Left ventricle myocardium inferior (tissue), 1 donor: ENCODE results near the gene B9D1. TPM values are rescaled to one million over a fixed set of nuclear protein-coding genes. Genes with fewer than 3 reads are reported as not detected.

Experiments
- DNase-seq: peaks from one replicate; pipeline ENCODE4 v3.0.0-alpha.2; 2020
- H3K27ac ChIP-seq: fragments of 200-600 bp; replicated peaks from 2 replicates; pipeline ENCODE4 v1.8.0; 2021
- H3K27me3 ChIP-seq: fragments of 200-600 bp; 2 replicates; pipeline ENCODE4 v1.8.0; 2021; ENCODE audit warnings: low read depth
- H3K36me3 ChIP-seq: fragments of 200-600 bp; 2 replicates; pipeline ENCODE4 v1.8.0; 2021
- H3K4me1 ChIP-seq: fragments of 200-600 bp; 2 replicates; pipeline ENCODE4 v1.8.0; 2021
- H3K4me3 ChIP-seq: fragments of 200-600 bp; 2 replicates; pipeline ENCODE4 v1.8.0; 2021; ENCODE audit warnings: mild to moderate bottlenecking, moderate library complexity
- H3K9me3 ChIP-seq: fragments of 200-600 bp; replicated peaks from 2 replicates; pipeline ENCODE4 v1.8.0; 2021
- intact Hi-C: fragments of 100-400 bp; cut with micrococcal nuclease; formaldehyde crosslinking; loops from one replicate; pipeline ENCODE4 v1.11.0; 2022
- total RNA-seq: library from RNA; stranded (reverse); fragmentation: NEBNext Ultra II Directional; extraction: Animal tissue kit (Norgen Biotek cat#: 25700); gene quantifications from one replicate; pipeline ENCODE4 v1.2.1, GENCODE V29; 2021
- TF ChIP-seq, protein P1 (sequence below): fragments of 200-600 bp; IDR thresholded peaks from 2 replicates; pipeline ENCODE4 v1.8.0; 2021; ENCODE audit warnings: antibody characterized with exemption, mild to moderate bottlenecking, borderline replicate concordance
- donor health status: DM: no; HTN: yes; CAD: no; lungs with severe emphysema.

Gene B9D1
- total RNA-seq, 1 donor from 2014 or later = 8.8 TPM

DNA sequence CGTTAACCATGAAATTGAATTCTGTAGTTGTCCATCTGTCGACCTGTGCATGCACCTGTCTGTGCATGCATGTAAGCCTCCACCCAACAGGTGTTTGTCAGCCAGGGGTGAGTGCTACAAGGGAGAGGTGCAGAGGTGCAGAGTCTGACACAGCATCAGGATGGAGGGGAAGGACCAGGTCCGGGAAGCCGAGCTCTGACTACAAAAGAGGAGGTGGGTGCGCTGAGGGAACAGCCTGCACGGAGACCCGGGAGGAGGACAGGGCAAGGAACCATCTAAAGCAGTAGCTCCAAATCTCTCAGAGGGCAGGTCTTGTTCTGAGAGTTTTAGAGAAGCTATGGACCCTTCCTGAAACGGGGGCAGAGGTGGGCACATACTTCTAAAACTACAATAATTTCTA, 54.1 kb downstream of the B9D1 start:
- intact Hi-C loops = no loop called here
- H3K27me3 ChIP-seq = no peaks in the 10 kb centered on the region

DNA sequence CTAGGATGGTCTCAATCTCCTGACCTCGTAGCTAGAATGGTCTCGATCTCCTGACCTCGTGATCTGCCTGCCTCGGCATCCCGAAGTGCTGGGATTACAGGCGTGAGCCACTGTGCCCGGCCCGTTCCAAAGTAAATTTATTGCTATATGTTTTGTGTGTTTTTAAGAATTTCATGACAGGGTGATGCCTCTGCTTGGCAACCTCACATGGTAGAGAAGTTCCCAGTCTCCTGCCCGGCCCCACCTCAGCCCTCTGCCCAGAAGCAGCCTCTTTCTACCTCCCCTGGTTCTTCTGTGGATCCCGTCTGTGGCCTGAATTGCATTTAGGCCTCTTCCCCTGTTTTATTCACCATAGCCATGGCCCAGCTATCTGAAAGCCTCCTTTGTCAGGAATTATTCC, 55.0 kb downstream of the B9D1 start:
- intact Hi-C loops = no loop called here
- H3K27me3 ChIP-seq = no peaks in the 10 kb centered on the region
- no peak overlapping the region for H3K4me3 ChIP-seq
- TF ChIP-seq, protein P1, sequence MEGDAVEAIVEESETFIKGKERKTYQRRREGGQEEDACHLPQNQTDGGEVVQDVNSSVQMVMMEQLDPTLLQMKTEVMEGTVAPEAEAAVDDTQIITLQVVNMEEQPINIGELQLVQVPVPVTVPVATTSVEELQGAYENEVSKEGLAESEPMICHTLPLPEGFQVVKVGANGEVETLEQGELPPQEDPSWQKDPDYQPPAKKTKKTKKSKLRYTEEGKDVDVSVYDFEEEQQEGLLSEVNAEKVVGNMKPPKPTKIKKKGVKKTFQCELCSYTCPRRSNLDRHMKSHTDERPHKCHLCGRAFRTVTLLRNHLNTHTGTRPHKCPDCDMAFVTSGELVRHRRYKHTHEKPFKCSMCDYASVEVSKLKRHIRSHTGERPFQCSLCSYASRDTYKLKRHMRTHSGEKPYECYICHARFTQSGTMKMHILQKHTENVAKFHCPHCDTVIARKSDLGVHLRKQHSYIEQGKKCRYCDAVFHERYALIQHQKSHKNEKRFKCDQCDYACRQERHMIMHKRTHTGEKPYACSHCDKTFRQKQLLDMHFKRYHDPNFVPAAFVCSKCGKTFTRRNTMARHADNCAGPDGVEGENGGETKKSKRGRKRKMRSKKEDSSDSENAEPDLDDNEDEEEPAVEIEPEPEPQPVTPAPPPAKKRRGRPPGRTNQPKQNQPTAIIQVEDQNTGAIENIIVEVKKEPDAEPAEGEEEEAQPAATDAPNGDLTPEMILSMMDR = no peak
- H3K9me3 ChIP-seq = no peaks in the 10 kb centered on the region
- peaks cover 87% of the 10 kb centered on the region for H3K4me1 ChIP-seq
- no peak for DNase-seq
- peaks cover 23% of the 10 kb centered on the region for H3K36me3 ChIP-seq
- no peak overlapping the region for H3K27ac ChIP-seq

More for the DNA sequence above, 54.1 kb downstream of the B9D1 start:
- TF ChIP-seq, protein P1 = no peak
- DNase-seq = no peak
- H3K36me3 ChIP-seq = peaks cover 31% of the 10 kb centered on the region
- no peak overlapping the region for H3K27ac ChIP-seq
- no peak overlapping the region for H3K4me3 ChIP-seq
- no peaks in the 10 kb centered on the region for H3K9me3 ChIP-seq
- H3K4me1 ChIP-seq = peaks cover 87% of the 10 kb centered on the region

DNA sequence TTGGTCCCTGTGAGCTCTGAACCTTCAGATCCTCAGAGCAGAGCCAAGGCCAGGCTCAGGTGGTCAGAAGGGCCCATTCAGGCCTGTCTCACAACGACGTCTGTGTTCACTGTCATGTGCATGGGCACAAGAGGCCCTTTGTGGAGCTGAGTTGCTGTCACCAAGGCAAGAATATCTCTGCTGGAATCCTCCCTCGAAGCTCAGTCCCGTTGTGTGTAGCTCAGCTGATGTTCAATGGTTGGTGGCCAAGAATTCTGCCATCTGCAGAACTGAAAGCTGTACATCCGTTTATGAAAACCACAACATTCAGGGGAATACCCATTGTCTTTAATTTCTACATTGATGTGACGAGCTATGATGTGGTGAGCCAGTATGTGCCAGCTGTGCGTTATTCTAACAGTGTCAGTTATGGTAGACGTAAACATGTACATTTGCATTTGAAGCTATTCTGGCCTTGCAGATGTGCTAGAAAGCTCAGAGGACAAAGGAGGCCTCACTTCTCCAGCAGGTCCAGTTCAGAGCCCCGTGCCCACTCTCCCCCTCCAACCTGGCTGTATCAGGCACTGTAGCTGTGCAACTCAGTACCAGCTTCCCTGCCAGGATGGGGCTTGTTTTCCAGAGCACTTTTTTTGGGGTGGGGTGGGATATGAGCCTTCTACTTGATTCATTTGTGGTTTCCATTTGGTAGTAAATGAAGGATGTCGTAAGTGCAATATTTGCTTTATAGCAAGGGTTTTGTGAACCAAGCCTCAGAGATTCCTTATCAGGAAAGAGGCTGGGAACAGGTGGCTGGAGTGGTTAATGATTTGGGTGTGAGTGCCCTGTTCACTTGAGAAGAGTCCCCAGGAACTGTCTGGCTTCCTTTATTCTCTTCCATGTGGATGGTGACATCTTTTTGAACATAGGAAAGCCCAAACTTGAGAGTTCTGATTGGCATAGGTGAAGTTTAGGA, 56.1 kb downstream of the B9D1 start:
- H3K4me1 ChIP-seq = peaks cover 89% of the 10 kb centered on the region
- TF ChIP-seq, protein P1 = no peak

DNA sequence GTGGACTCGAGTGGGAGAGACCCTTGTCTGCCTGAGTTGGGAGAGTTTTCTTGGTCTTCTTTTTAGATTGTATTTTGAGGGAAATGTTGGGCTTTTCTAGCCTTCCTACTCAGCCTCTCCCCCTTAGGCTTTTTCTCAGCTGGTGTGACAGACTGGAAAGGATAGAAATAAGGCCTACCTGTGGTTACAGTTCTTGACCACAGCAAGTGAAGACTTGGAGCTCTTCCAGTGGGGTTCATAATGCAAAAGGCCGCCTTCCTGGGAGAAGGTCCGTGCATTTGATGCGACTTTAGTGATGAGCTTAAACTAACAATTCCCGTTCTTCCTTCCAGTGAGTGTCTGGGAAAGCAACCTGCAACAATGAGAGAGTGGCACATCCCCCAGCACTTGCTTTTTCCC, 56.8 kb downstream of the B9D1 start:
- Histone ChIP-seq H3K9me3 (no peaks in the 10 kb centered on the region), H3K4me3 (no peak overlapping the region), H3K27me3 (no peaks in the 10 kb centered on the region), H3K36me3 (peaks cover 7% of the 10 kb centered on the region), H3K4me1 (peaks cover 89% of the 10 kb centered on the region), H3K27ac (peak overlapping the region; percentile 70)
- intact Hi-C loops = no loop called here
- no peak for DNase-seq
- TF ChIP-seq, protein P1 = no peak

More for the DNA sequence above, 56.1 kb downstream of the B9D1 start:
- no peaks in the 10 kb centered on the region for H3K9me3 ChIP-seq
- H3K27me3 ChIP-seq = no peaks in the 10 kb centered on the region
- no peak overlapping the region for H3K4me3 ChIP-seq
- no peak for DNase-seq
- intact Hi-C loops = no loop called here
- peak overlapping the region; percentile 70 for H3K27ac ChIP-seq
- H3K36me3 ChIP-seq = peaks cover 12% of the 10 kb centered on the region

DNA sequence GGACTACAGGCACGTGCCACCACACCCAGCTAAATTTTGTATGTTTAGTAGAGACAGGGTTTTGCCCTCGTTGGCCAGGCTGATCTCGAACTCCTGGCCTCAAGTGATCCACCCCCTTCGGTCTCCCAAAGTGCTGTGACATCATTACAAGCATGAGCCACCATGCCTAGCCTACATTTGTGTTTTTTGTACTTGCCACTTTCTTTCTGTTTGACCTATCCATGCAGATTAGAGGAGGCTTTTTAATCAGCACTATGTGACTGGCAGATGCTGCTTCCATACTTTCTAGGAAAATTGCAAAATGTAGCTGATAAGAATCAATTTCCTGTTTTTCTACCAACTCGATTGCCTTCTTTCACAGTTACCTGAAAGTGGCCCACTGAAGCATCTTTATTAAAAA, 57.3 kb downstream of the B9D1 start:
- H3K4me3 ChIP-seq = no peak overlapping the region
- DNase-seq = no peak
- TF ChIP-seq, protein P1 = no peak
- H3K36me3 ChIP-seq = peaks cover 7% of the 10 kb centered on the region
- H3K27ac ChIP-seq = peak overlapping the region; percentile 70
- H3K4me1 ChIP-seq = peaks cover 86% of the 10 kb centered on the region
- H3K27me3 ChIP-seq = no peaks in the 10 kb centered on the region
- H3K9me3 ChIP-seq = no peaks in the 10 kb centered on the region
- intact Hi-C loops = no loop called here
